HCT116 (cell line): Measurements from ENCODE around the gene TWIST1. TPM values are rescaled to one million over a fixed set of nuclear protein-coding genes. Genes with fewer than 3 reads are reported as not detected.

ENCODE experiments used
- ATAC-seq: fragments of 200-7000 bp; cut with Tn5 transposase; 2 replicates; pipeline ENCODE4 v1.9.1; 2020; ENCODE audit warnings: mild to moderate bottlenecking, moderate library complexity
- BruUV-seq: library from RNA; stranded (reverse); fragments of 400-500 nt; replicated peaks from 2 replicates; lab custom pipeline; 2021; lab: Mats Ljungman, UMichigan
- CTCF ChIA-PET: fragments of 300-600 bp; sonication (Branson Sonifier 250); formaldehyde crosslinking; loops from one replicate; lab custom pipeline; 2021; ENCODE audit warnings: antibody characterized with exemption; lab: Charles Lee
- POLR2A ChIA-PET: fragments of 300-600, 350-600 bp; sonication (Branson Sonifier 250); formaldehyde crosslinking; loops from one replicate; lab custom pipeline; 2021; ENCODE audit warnings: antibody characterized with exemption; lab: Charles Lee
- RAD21 ChIA-PET, 2 experiments: fragments of 300-600 bp; sonication (Branson Sonifier 250); formaldehyde crosslinking; loops; one replicate each; lab custom pipeline; 2023; ENCODE audit warnings: low total read pairs in 2 of 2; ENCODE audit not compliant: uncharacterized antibody in 2 of 2, unreplicated experiment in 2 of 2, low non-redundant PET in 1 of 2; lab: Charles Lee
- DNase-seq: peaks from one replicate; pipeline ENCODE4 v3.0.0-alpha.2; 2010; ENCODE audit warnings: low read depth, low spot score
- H2AFZ ChIP-seq: fragments of 200-600 bp; shearing (Covaris generic), sonication (generic); 2 replicates; pipeline ENCODE4 v1.6.1; 2017; ENCODE audit warnings: low read depth, mixed run types, mixed read lengths, antibody characterized with exemption, low read length; ENCODE audit not compliant: poor library complexity, severe bottlenecking
- H3K27ac ChIP-seq: 2 replicates; pipeline ENCODE4 v1.5.1; 2012; ENCODE audit warnings: low read depth, low read length
- H3K27me3 ChIP-seq: fragments of 200-600 bp; sonication (generic); 2 replicates; pipeline ENCODE4 v1.6.1; 2016; ENCODE audit warnings: mixed run types, low read length, mixed read lengths; ENCODE audit not compliant: insufficient read depth
- H3K36me3 ChIP-seq, 2 experiments: fragments of 200-500 bp in 1 of 2; fragments of 200-600 bp in 1 of 2; sonication (Bioruptor generic) in 1 of 2; sonication (generic) in 1 of 2; 2 replicates each; pipeline versions ENCODE4 v1.5.1 to v1.6.1; 2014 to 2016; ENCODE audit warnings: low read length in 2 of 2, inconsistent platforms in 1 of 2, mixed read lengths in 1 of 2, mixed run types in 1 of 2; ENCODE audit not compliant: insufficient read depth in 2 of 2, control insufficient read depth in 1 of 2
- H3K4me1 ChIP-seq, 2 experiments: fragments of 200-600 bp in 1 of 2; sonication (generic) in 1 of 2; 2 replicates each; pipeline versions ENCODE4 v1.5.1 to v1.6.1; 2012 to 2017; ENCODE audit warnings: low read length in 2 of 2, inconsistent platforms in 1 of 2, mild to moderate bottlenecking in 1 of 2, mixed read lengths in 1 of 2, mixed run types in 1 of 2, moderate library complexity in 1 of 2; ENCODE audit not compliant: insufficient read depth in 2 of 2, control insufficient read depth in 1 of 2
- H3K4me2 ChIP-seq: fragments of 200-600 bp; sonication (generic); 2 replicates; pipeline ENCODE4 v1.6.1; 2017; ENCODE audit warnings: mixed run types, low read length, mixed read lengths
- H3K4me3 ChIP-seq, 2 experiments: fragments of 200-600 bp in 1 of 2; sonication (generic) in 1 of 2; replicated peaks in 1 of 2; 2 replicates each; pipeline ENCODE4 v1.5.1; 2011 to 2016; ENCODE audit warnings: low read length in 2 of 2, control low read depth in 1 of 2, low read depth in 1 of 2, mild to moderate bottlenecking in 1 of 2, mixed read lengths in 1 of 2, mixed run types in 1 of 2
- H3K79me2 ChIP-seq: fragments of 200-600 bp; sonication (generic); 2 replicates; pipeline ENCODE4 v1.6.1; 2017; ENCODE audit warnings: mild to moderate bottlenecking, mixed run types, low read length, moderate library complexity, mixed read lengths; ENCODE audit not compliant: insufficient read depth
- H3K9ac ChIP-seq: fragments of 200-600 bp; sonication (generic); 2 replicates; pipeline ENCODE4 v1.6.1; 2016; ENCODE audit warnings: low read length, mixed read lengths
- H3K9me2 ChIP-seq: fragments of 200-600 bp; sonication (generic), shearing (Covaris generic); 2 replicates; pipeline ENCODE4 v1.6.1; 2017; ENCODE audit warnings: mixed run types, mild to moderate bottlenecking, moderate library complexity; ENCODE audit not compliant: insufficient read depth
- H3K9me3 ChIP-seq, 2 experiments: fragments of 200-500 bp in 1 of 2; fragments of 200-600 bp in 1 of 2; sonication (Bioruptor generic) in 1 of 2; sonication (generic) in 1 of 2; 2 replicates each; pipeline ENCODE4 v1.6.1; 2014 to 2017; ENCODE audit warnings: low read length in 2 of 2, mixed read lengths in 2 of 2, inconsistent platforms in 1 of 2, low read depth in 1 of 2, mild to moderate bottlenecking in 1 of 2, mixed run types in 1 of 2, moderate library complexity in 1 of 2; ENCODE audit not compliant: control insufficient read depth in 1 of 2, insufficient read depth in 1 of 2
- H4K20me1 ChIP-seq: fragments of 200-600 bp; sonication (generic), shearing (Covaris generic); 2 replicates; pipeline ENCODE4 v1.6.1; 2017; ENCODE audit warnings: mixed run types, mild to moderate bottlenecking, moderate library complexity; ENCODE audit not compliant: insufficient read depth
- ATF3 ChIP-seq: IDR thresholded peaks from 2 replicates; pipeline ENCODE4 v1.6.1; 2012
- CEBPB ChIP-seq: IDR thresholded peaks from 2 replicates; pipeline ENCODE4 v1.6.1; 2012; ENCODE audit warnings: low read depth
- EGR1 ChIP-seq: IDR thresholded peaks from 2 replicates; pipeline ENCODE4 v1.6.1; 2012; ENCODE audit warnings: low read depth
- EZH2 ChIP-seq: fragments of 200-600 bp; sonication (generic); IDR thresholded peaks from 2 replicates; pipeline ENCODE4 v1.6.1; 2017; ENCODE audit warnings: antibody characterized with exemption, mixed run types
- EZH2phosphoT487 ChIP-seq: fragments of 200-600 bp; IDR thresholded peaks from 2 replicates; pipeline ENCODE4 v1.6.1; 2018; ENCODE audit warnings: antibody characterized with exemption, borderline replicate concordance
- FOSL1 ChIP-seq: IDR thresholded peaks from 2 replicates; pipeline ENCODE4 v1.6.1; 2012; ENCODE audit warnings: low read depth
- JUND ChIP-seq: IDR thresholded peaks from 2 replicates; pipeline ENCODE4 v1.6.1; 2012
- POLR2AphosphoS5 ChIP-seq: IDR thresholded peaks from 2 replicates; pipeline ENCODE4 v1.6.1; 2011; ENCODE audit warnings: mild to moderate bottlenecking, low read depth, low read length, moderate library complexity
- SIN3A ChIP-seq: IDR thresholded peaks from 2 replicates; pipeline ENCODE4 v1.6.1; 2012; ENCODE audit warnings: low read depth
- SP1 ChIP-seq: IDR thresholded peaks from 2 replicates; pipeline ENCODE4 v1.6.1; 2012; ENCODE audit warnings: low read depth
- intact Hi-C: fragments of 100-400 bp; cut with micrococcal nuclease; formaldehyde crosslinking; loops from 2 replicates; pipeline ENCODE4 v1.10.0; 2022
- total RNA-seq: library from RNA; stranded (reverse); gene quantifications from one replicate; pipeline ENCODE4 v1.2.1, GENCODE V29; 2021; ENCODE audit not compliant: unreplicated experiment

The TWIST1 gene
- total RNA-seq, 1 experiment from 2014 or later, result 0.86 TPM

GRCh38 chr7:19089378-19089777 is 28.1 kb downstream of the TWIST1 start:
- no TSS peak for BruUV-seq
- ChIA-PET CTCF (no interaction called here), POLR2A (no interaction called here), RAD21 (no interaction called here)
- Histone ChIP-seq H4K20me1 (no peaks in the 10 kb centered on the region), H2AFZ (no peak overlapping the region), H3K27me3 (no peaks in the 10 kb centered on the region), H3K27ac (no peak overlapping the region), H3K9me3 (0 out of 4 replicates have a peak, but pooled peaks cover 0 to 3% of the 10 kb centered on the region in 2 experiments), H3K4me2 (no peak overlapping the region), H3K36me3 (no peaks in the 10 kb centered on the region), H3K79me2 (no peaks in the 10 kb centered on the region), H3K9me2 (no peaks in the 10 kb centered on the region), H3K4me1 (no peaks in the 10 kb centered on the region), H3K4me3 (no peak overlapping the region), H3K9ac (no peak overlapping the region)
- no peak for ATAC-seq
- TF ChIP-seq ATF3, result no peak
- DNase-seq, result no peak
- intact Hi-C loops, result no loop called here

- Histone ChIP-seq H3K36me3 (no peaks in the 10 kb centered on the region), H4K20me1 (no peaks in the 10 kb centered on the region), H3K9me2 (no peaks in the 10 kb centered on the region), H3K4me2 (no peak overlapping the region)
- no TSS peak for BruUV-seq
- intact Hi-C loops, result no loop called here
- POLR2A ChIA-PET, result no interaction called here
- CTCF ChIA-PET, result no interaction called here
- TF ChIP-seq CEBPB (no peak), EGR1 (no peak), JUND (no peak), ATF3 (no peak), FOSL1 (no peak), POLR2AphosphoS5 (no peak), SIN3A (no peak), EZH2phosphoT487 (no peak), SP1 (no peak), EZH2 (no peak)
- TF ChIP-seq, all 23 proteins: peak for 0
- RAD21 ChIA-PET, result no interaction called here
- no peak for ATAC-seq
- Histone ChIP-seq H3K79me2 (no peaks in the 10 kb centered on the region), H3K4me1 (peaks cover 3 to 17% of the 10 kb centered on the region in 2 experiments; a peak in 3 of 4 replicates), H2AFZ (no peak overlapping the region), H3K27me3 (no peaks in the 10 kb centered on the region), H3K9ac (no peak overlapping the region), H3K9me3 (no peaks in the 10 kb centered on the region), H3K4me3 (no peak overlapping the region), H3K27ac (no peak overlapping the region)
- no peak for DNase-seq
Observed at GRCh38 chr7:19080093-19080492, 37.3 kb downstream of the TWIST1 start.
